Loucy (cell line): ENCODE results near the gene LCOR.

Source experiments
- EZH2phosphoT487 ChIP-seq: fragments of 200-600 bp; IDR thresholded peaks from 2 replicates; pipeline ENCODE4 v1.6.1; 2018; ENCODE audit warnings: antibody characterized with exemption, mild to moderate bottlenecking, moderate library complexity, borderline replicate concordance
- TF ChIP-seq, protein P1 (sequence below): fragments of 200-600 bp; sonication (generic); conservative IDR thresholded peaks from 2 replicates; pipeline ENCODE4 v1.5.1; 2014; ENCODE audit warnings: mild to moderate bottlenecking, antibody characterized with exemption, low read length

DNA sequence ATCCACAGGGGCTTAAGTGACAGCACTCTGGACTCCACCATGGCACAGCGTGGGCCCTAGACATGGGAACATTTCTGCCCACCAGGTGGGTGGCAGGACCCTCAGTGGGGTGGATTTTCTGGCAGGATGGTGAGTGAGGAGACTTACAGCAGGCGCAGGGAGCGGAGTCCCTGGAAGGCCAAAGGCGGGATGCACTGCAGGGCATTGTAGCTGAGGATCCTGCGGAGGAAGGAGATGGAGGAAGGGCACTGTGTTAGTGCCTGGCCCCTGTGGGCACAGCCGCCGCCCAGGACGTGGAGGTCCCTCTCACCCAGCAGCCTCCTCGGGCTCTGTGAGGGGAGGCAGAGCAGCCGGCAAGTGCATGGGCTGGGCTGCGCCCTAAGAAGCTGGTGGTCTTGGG is 199.4 kb downstream of the LCOR start:
- TF ChIP-seq, protein P1, sequence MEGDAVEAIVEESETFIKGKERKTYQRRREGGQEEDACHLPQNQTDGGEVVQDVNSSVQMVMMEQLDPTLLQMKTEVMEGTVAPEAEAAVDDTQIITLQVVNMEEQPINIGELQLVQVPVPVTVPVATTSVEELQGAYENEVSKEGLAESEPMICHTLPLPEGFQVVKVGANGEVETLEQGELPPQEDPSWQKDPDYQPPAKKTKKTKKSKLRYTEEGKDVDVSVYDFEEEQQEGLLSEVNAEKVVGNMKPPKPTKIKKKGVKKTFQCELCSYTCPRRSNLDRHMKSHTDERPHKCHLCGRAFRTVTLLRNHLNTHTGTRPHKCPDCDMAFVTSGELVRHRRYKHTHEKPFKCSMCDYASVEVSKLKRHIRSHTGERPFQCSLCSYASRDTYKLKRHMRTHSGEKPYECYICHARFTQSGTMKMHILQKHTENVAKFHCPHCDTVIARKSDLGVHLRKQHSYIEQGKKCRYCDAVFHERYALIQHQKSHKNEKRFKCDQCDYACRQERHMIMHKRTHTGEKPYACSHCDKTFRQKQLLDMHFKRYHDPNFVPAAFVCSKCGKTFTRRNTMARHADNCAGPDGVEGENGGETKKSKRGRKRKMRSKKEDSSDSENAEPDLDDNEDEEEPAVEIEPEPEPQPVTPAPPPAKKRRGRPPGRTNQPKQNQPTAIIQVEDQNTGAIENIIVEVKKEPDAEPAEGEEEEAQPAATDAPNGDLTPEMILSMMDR, result no peak
- TF ChIP-seq EZH2phosphoT487, result no peak
